Measurements from ENCODE around the gene F8. TPM values are rescaled to one million over a fixed set of nuclear protein-coding genes. Genes with fewer than 3 reads are reported as not detected.
A peak's percentile ranks its signal among the peaks of the same experiment; 100 is the strongest.
"Not testable (repeated sequence)": the region's sequence is repeated elsewhere in the genome, so short reads cannot be mapped to it uniquely, and the experiment has no call there.

The F8 gene
- total RNA-seq, 2 donors from 2014 or later, result 2.2 to 5.6 TPM

- H3K9me3 ChIP-seq (ENCODE audit: control insufficient read depth, low read length, poor library complexity, severe bottlenecking), result no peaks in the 10 kb centered on the region
- Mint-ChIP-seq H3K27ac (peak overlapping the region; percentile 87), H3K4me1 (peaks cover 6% of the 10 kb centered on the region), H3K27me3 (no peaks in the 10 kb centered on the region), H3K36me3 (ENCODE audit: low read depth) (no peaks in the 10 kb centered on the region), H3K4me3 (peak overlapping the region; percentile 87)
- DNase-seq (no peak), ATAC-seq (no peak)
Measured at GRCh38 chrX:155026420-155026726, 3.9 kb upstream of the F8 start.

DNA sequence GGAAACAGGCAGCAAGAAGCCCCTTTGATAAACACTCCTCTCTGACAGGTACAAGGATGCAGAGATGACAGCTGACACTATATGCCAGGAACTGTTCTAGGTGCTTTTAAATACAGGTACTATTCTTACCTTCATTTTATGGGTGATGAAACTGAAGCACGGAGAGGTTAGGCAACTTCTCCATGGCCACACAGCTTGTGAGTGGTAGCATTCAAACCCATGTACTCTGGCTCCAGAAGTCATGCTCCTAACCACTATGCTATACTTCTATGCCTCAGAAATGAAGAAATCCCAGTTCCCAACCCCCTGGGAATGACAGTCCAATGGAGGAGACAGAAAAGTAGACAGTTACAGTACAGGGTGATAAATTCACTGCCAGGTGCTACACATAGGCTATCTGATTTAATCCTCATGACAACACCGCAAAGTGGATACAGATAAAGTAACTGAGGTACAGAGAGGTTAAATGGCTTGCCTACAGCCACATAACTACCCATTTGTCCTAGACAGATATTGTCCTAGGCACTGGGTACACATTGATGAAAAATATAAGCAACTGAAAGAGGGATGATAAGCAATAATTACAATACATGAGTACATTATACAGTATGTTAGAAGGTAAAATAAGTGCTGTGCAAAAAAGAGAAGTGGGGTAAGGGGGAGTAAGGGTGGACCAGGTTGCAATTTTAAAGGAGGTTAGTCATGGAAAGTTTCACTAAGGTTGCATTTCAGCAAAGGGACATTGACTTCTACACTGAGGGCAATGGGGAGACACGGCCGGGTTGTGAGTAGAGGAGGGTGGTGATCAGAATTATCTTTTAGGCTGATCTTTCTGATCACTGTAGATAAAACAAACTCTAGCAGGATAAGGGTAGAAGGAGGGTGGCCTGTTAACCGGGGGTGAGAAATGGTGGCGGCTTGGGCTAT lies 1.6 kb upstream of the F8 start:
- H3K4me1 Mint-ChIP-seq, result peaks cover 4% of the 10 kb centered on the region
- no peak for ATAC-seq
- H3K9me3 ChIP-seq (ENCODE audit: control insufficient read depth, low read length, poor library complexity, severe bottlenecking), result no peaks in the 10 kb centered on the region
- no peak for DNase-seq
- H3K27me3 Mint-ChIP-seq, result no peaks in the 10 kb centered on the region
- no peak overlapping the region for H3K4me3 Mint-ChIP-seq
- peak overlapping the region; percentile 70 for H3K27ac Mint-ChIP-seq
- no peaks in the 10 kb centered on the region for H3K36me3 Mint-ChIP-seq (ENCODE audit: low read depth)

DNA sequence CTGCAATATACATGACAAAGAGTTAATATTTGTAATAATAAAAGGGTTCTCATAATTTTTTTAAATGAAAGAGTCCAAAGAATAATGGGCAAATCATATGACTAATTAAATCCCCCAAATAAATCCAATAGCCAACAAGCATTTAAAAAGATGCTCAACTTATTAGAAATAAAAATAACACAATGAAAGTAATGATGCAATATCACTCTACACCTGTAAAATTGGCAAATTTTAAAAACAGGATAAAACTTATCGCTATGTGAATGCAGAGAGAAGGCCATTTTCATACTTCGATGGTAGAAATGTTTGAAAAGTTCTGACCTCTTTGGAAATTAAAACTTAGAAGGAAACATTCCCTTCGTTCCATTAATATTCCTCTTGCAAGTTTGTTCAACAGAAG lies 1.9 kb downstream of the F8 start:
- no peak for DNase-seq
- H3K9me3 ChIP-seq (ENCODE audit: control insufficient read depth, low read length, poor library complexity, severe bottlenecking), result no peaks in the 10 kb centered on the region
- no peak for ATAC-seq
- no peak overlapping the region for H3K27ac Mint-ChIP-seq
- H3K36me3 Mint-ChIP-seq (ENCODE audit: low read depth), result no peaks in the 10 kb centered on the region
- no peaks in the 10 kb centered on the region for H3K4me1 Mint-ChIP-seq
- no peak overlapping the region for H3K4me3 Mint-ChIP-seq
- no peaks in the 10 kb centered on the region for H3K27me3 Mint-ChIP-seq

- ATAC-seq, result no peak
- H3K9me3 ChIP-seq (ENCODE audit: control insufficient read depth, low read length, poor library complexity, severe bottlenecking), result no peaks in the 10 kb centered on the region
- no peak overlapping the region for H3K27ac Mint-ChIP-seq
- no peak for DNase-seq
- H3K4me1 Mint-ChIP-seq, result no peaks in the 10 kb centered on the region
- no peaks in the 10 kb centered on the region for H3K27me3 Mint-ChIP-seq
- no peaks in the 10 kb centered on the region for H3K36me3 Mint-ChIP-seq (ENCODE audit: low read depth)
- H3K4me3 Mint-ChIP-seq, result no peak overlapping the region
Measured at GRCh38 chrX:155009994-155010472, 12.5 kb downstream of the F8 start.

GRCh38 chrX:155008578-155008977 lies 13.9 kb downstream of the F8 start:
- ATAC-seq; H3K36me3 Mint-ChIP-seq (ENCODE audit: low read depth); H3K4me3 Mint-ChIP-seq; H3K27me3 Mint-ChIP-seq; H3K4me1 Mint-ChIP-seq; H3K9me3 ChIP-seq (ENCODE audit: control insufficient read depth, low read length, poor library complexity, severe bottlenecking); H3K27ac Mint-ChIP-seq; DNase-seq: not testable (repeated sequence)

DNA sequence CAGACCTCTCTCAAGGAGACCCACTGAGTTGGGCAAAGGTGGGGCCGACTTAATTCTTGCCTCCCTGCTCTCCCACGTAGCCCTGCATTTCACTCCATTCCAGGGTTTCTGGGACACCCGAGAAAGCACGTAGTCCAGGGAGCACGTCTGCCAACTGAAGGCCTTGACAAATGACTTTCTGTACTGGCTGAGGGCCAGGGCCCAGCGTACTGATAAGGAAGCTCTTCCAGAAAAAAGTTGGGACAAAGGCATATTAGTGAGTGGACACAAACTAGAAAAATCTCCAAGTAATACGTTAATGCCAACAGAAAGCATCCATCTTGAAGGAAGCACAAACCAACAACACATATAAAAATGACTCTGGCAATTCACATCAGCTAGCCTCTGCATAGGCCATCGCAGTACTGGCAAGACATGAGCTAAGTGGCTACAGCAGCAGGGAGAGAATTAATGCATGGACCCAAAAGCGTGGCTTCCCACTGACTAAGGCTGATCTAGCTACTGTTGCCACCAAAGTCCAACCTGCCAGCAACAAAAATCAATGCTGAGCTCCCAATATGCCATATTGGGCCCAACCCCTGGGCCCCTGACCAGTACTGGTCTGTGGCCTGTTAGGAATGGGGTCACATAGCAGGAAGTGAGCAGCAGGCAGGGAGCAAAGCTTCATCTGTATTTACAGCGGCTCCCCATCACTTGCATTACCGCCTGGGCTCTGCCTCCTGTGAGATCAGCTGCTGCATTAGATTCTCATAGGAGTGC lies 15.4 kb downstream of the F8 start:
- not testable (repeated sequence) for H3K4me3 Mint-ChIP-seq; DNase-seq; H3K4me1 Mint-ChIP-seq; ATAC-seq; H3K36me3 Mint-ChIP-seq (ENCODE audit: low read depth); H3K9me3 ChIP-seq (ENCODE audit: control insufficient read depth, low read length, poor library complexity, severe bottlenecking); H3K27ac Mint-ChIP-seq; H3K27me3 Mint-ChIP-seq

DNA sequence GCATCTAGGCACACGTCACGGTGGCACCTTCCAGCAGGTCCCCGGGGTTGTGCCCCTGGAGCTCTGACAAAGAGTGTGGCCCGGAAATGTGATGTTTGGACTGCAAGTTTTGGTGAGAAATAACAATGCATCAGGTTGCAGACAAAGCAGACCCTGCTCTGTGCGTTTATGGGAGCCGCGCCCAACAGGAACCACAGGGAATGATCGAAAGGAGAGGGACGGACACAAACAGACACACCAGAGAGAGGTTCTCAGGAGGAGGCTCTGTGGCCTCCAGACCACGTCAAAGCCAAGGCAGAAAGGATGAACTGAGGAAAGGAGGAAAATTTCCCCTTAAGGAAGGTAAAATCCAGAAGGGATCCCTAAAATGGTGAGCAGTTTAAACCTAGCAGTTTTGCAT lies 16.1 kb downstream of the F8 start:
- not testable (repeated sequence) for H3K27ac Mint-ChIP-seq; H3K4me3 Mint-ChIP-seq; H3K27me3 Mint-ChIP-seq; H3K4me1 Mint-ChIP-seq; H3K9me3 ChIP-seq (ENCODE audit: control insufficient read depth, low read length, poor library complexity, severe bottlenecking); H3K36me3 Mint-ChIP-seq (ENCODE audit: low read depth); DNase-seq; ATAC-seq

GRCh38 chrX:155005190-155005589 lies 17.3 kb downstream of the F8 start:
- Mint-ChIP-seq H3K27me3 (peaks cover 5% of the 10 kb centered on the region), H3K27ac (no peak overlapping the region), H3K4me1 (no peaks in the 10 kb centered on the region)

GRCh38 chrX:155001873-155002272 lies 20.6 kb downstream of the F8 start:
- H3K4me1 Mint-ChIP-seq, result no peaks in the 10 kb centered on the region
- DNase-seq (no peak), ATAC-seq (no peak)
- no peak overlapping the region for H3K27ac Mint-ChIP-seq
- H3K4me3 Mint-ChIP-seq, result no peak overlapping the region
- peaks cover 5% of the 10 kb centered on the region for H3K27me3 Mint-ChIP-seq
- no peaks in the 10 kb centered on the region for H3K9me3 ChIP-seq (ENCODE audit: control insufficient read depth, low read length, poor library complexity, severe bottlenecking)
- H3K36me3 Mint-ChIP-seq (ENCODE audit: low read depth), result peaks cover 3% of the 10 kb centered on the region

More at GRCh38 chrX:155005190-155005589, 17.3 kb downstream of the F8 start:
- peaks cover 3% of the 10 kb centered on the region for H3K36me3 Mint-ChIP-seq (ENCODE audit: low read depth)
- DNase-seq (no peak), ATAC-seq (no peak)
- no peak overlapping the region for H3K4me3 Mint-ChIP-seq
- no peaks in the 10 kb centered on the region for H3K9me3 ChIP-seq (ENCODE audit: control insufficient read depth, low read length, poor library complexity, severe bottlenecking)

- ATAC-seq, result no peak
- Mint-ChIP-seq H3K4me3 (no peak overlapping the region), H3K27ac (no peak overlapping the region), H3K27me3 (peaks cover 5% of the 10 kb centered on the region), H3K4me1 (no peaks in the 10 kb centered on the region), H3K36me3 (ENCODE audit: low read depth) (peaks cover 3% of the 10 kb centered on the region)
- H3K9me3 ChIP-seq (ENCODE audit: control insufficient read depth, low read length, poor library complexity, severe bottlenecking), result no peaks in the 10 kb centered on the region
- no peak for DNase-seq
Measured at GRCh38 chrX:155000841-155001240, 21.7 kb downstream of the F8 start.

DNA sequence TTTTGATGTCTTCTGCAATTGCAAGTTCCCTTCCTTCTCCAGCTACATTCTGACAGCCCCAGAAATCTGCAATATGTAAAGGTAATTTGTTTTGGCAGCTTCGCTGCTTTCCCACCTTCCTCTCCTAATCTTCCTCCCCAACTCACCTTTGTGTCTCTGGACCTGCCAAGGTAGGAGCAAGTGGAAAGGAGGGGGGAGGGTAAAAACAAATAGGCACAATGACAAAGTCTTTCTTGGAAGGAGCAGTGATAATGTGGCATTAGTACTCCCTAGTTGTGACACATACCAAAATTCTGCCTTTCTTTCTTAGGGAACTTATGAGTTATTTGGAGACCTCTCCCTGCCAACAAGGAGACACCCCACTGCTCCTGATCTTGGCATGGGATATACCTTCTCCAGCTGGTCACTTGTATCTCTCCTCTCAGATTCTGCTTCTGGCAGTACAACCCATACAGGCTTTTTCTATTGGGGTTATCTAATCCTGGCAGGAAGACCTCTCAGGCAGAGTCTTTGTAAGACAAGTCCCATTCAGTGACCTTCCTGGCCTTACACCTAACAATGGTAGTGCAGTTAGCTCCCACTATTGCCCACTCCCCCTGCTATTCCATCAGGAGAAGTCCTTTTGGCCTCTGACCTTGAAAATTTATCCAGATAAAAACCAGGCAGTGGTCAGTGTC lies 24.2 kb downstream of the F8 start:
- ATAC-seq (no peak), DNase-seq (no peak)
- no peak overlapping the region for H3K27ac Mint-ChIP-seq
- peaks cover 5% of the 10 kb centered on the region for H3K27me3 Mint-ChIP-seq
- no peaks in the 10 kb centered on the region for H3K4me1 Mint-ChIP-seq
- H3K4me3 Mint-ChIP-seq, result no peak overlapping the region
- no peaks in the 10 kb centered on the region for H3K9me3 ChIP-seq (ENCODE audit: control insufficient read depth, low read length, poor library complexity, severe bottlenecking)
- peaks cover 3% of the 10 kb centered on the region for H3K36me3 Mint-ChIP-seq (ENCODE audit: low read depth)

- no peak overlapping the region for H3K27ac Mint-ChIP-seq
- no peak overlapping the region for H3K4me3 Mint-ChIP-seq
- no peaks in the 10 kb centered on the region for H3K36me3 Mint-ChIP-seq (ENCODE audit: low read depth)
- no peak for DNase-seq
- H3K9me3 ChIP-seq (ENCODE audit: control insufficient read depth, low read length, poor library complexity, severe bottlenecking), result no peaks in the 10 kb centered on the region
- H3K27me3 Mint-ChIP-seq, result no peaks in the 10 kb centered on the region
- no peak for ATAC-seq
- H3K4me1 Mint-ChIP-seq, result no peaks in the 10 kb centered on the region
Measured at GRCh38 chrX:154991476-154991875, 31.0 kb downstream of the F8 start.

DNA sequence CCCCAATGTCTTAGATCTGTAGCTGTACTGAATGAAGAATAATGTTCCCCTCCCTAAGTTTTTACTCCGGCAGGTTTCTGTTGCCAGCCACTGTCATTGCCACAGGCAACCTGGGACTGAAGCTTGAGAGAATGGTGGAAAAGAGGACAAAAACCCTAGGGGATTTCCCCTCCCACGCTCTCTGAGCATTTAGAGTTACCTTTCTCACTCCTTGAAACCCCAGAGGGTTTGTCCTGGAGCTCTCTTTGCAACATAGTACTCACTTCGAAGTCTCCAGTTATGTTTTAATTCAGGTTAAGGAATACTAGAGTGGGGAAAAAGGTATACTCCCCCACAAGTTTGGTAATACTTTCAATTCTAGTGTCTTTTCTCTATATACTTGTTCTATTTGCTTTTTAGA lies 31.5 kb downstream of the F8 start:
- Mint-ChIP-seq H3K27me3 (no peaks in the 10 kb centered on the region), H3K4me3 (no peak overlapping the region), H3K4me1 (no peaks in the 10 kb centered on the region), H3K36me3 (ENCODE audit: low read depth) (no peaks in the 10 kb centered on the region), H3K27ac (no peak overlapping the region)
- H3K9me3 ChIP-seq (ENCODE audit: control insufficient read depth, low read length, poor library complexity, severe bottlenecking), result no peaks in the 10 kb centered on the region
- ATAC-seq, result no peak
- no peak for DNase-seq
